Mesothelial cell of epicardium (in vitro differentiated cells): ENCODE results near the gene DCXR. TPM values are rescaled to one million over a fixed set of nuclear protein-coding genes. Genes with fewer than 3 reads are reported as not detected.

Experiments used
- DNase-seq, 2 experiments: peaks; one replicate each; pipeline ENCODE4 v3.0.0; 2021; ENCODE audit warnings: low spot score in 2 of 2; ENCODE audit not compliant: unreplicated experiment in 2 of 2
- H3K27ac Mint-ChIP-seq: 2 replicates; pipeline ENCODE4 v1.8.0; 2021; ENCODE audit warnings: mixed read lengths
- H3K27me3 Mint-ChIP-seq: 2 replicates; pipeline ENCODE4 v1.8.0; 2021; ENCODE audit warnings: low read depth, mixed read lengths
- H3K36me3 Mint-ChIP-seq: 2 replicates; pipeline ENCODE4 v1.8.0; 2021; ENCODE audit warnings: mixed read lengths
- H3K4me1 Mint-ChIP-seq: 2 replicates; pipeline ENCODE4 v1.8.0; 2021; ENCODE audit warnings: mixed read lengths
- H3K4me3 Mint-ChIP-seq: 2 replicates; pipeline ENCODE4 v1.8.0; 2021; ENCODE audit warnings: mild to moderate bottlenecking, moderate library complexity, mixed read lengths
- H3K9me3 Mint-ChIP-seq: 2 replicates; pipeline ENCODE4 v1.8.0; 2021; ENCODE audit warnings: mixed read lengths
- total RNA-seq: library from RNA; stranded (reverse); gene quantifications from 3 replicates; pipeline ENCODE4 v1.2.1, GENCODE V29; 2021
- TF ChIP-seq, protein P1 (sequence below): fragments of 200-600 bp; sonication (generic); IDR thresholded peaks from one replicate; pipeline ENCODE4 v1.5.0; 2021; ENCODE audit warnings: antibody characterized with exemption; ENCODE audit not compliant: unreplicated experiment

DCXR gene
- total RNA-seq, 1 donor from 2014 or later = 77.6 TPM

DNA sequence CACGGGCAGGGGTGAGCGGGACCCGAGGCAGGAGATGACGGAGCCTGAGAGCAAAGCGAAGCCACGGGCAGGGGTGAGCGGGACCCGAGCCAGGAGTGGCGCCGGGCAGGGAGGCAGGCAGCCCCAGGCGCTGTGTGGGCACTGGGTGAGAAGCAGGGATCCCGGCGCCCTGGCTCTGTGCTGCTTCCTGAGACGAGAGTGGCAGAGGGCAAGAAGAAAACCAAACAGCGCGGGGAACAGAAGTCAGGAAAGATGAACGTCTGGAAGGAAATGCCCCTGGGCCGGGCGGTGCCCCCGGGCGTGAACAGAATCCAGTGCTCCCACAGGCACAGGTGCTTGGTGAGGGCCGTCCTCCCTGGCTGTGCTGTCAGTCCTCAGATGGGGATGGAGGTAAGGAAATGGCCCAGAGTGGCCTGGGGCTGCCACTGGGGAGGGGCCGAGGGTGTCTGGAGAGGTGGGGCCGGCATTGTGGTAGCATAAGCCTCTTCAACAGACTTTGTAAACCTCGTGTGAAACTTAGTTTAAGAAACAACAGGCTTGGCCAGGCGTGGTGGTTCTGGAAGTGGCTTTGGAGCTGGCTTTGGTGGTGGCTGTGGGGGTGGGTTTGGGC is 50.2 kb downstream of the DCXR start:
- DNase-seq = no peak
- Mint-ChIP-seq H3K36me3 (peaks cover 22% of the 10 kb centered on the region), H3K4me3 (no peak overlapping the region), H3K27ac (no peak overlapping the region), H3K9me3 (no peaks in the 10 kb centered on the region), H3K27me3 (no peaks in the 10 kb centered on the region), H3K4me1 (peaks cover 16% of the 10 kb centered on the region)
- TF ChIP-seq, protein P1, sequence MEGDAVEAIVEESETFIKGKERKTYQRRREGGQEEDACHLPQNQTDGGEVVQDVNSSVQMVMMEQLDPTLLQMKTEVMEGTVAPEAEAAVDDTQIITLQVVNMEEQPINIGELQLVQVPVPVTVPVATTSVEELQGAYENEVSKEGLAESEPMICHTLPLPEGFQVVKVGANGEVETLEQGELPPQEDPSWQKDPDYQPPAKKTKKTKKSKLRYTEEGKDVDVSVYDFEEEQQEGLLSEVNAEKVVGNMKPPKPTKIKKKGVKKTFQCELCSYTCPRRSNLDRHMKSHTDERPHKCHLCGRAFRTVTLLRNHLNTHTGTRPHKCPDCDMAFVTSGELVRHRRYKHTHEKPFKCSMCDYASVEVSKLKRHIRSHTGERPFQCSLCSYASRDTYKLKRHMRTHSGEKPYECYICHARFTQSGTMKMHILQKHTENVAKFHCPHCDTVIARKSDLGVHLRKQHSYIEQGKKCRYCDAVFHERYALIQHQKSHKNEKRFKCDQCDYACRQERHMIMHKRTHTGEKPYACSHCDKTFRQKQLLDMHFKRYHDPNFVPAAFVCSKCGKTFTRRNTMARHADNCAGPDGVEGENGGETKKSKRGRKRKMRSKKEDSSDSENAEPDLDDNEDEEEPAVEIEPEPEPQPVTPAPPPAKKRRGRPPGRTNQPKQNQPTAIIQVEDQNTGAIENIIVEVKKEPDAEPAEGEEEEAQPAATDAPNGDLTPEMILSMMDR = no peak

DNA sequence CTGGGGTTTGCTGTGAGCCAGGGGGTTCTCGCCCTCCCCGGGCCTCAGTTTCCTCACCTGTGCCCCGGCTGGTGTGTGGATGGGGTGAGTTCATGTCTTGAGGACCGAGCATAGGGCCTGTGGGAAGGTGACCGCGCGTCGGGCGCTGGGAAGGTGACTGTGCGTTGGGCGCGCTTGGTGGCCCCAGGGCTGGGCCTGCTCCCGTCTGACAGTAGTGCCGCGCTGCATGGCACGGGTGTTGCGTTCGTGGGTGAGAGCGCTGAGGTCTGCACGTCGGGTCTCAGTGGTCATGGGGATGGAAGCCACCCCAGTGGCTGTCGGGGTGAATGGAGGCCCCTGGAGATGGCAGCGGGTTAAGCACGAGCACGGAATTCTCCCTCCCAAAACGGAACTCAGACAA is 50.9 kb downstream of the DCXR start:
- no peak for DNase-seq
- Mint-ChIP-seq H3K4me3 (no peak overlapping the region), H3K9me3 (no peaks in the 10 kb centered on the region), H3K36me3 (peaks cover 22% of the 10 kb centered on the region), H3K27ac (no peak overlapping the region), H3K27me3 (no peaks in the 10 kb centered on the region), H3K4me1 (peaks cover 11% of the 10 kb centered on the region)
- TF ChIP-seq, protein P1 = no peak

Other genes starting within 250 kb of the DCXR start
- 0.18 to 0.74 TPM (median 0.66 TPM) in 3 replicates for gene GCGR, start 233.5 kb downstream of the DCXR start, total RNA-seq
- 96.2 to 104 TPM (median 103 TPM) in 3 replicates for gene MCRIP1, start 204.4 kb downstream of the DCXR start, total RNA-seq
- 0.35 TPM in 1 of 3 replicates, not detected in the others for gene PPP1R27, start 202.6 kb downstream of the DCXR start, total RNA-seq
- 405 to 433 TPM (median 421 TPM) in 3 replicates for gene P4HB, start 177.2 kb downstream of the DCXR start, total RNA-seq
- gene ARHGDIA, start 166.4 kb downstream of the DCXR start, total RNA-seq = 258 to 275 TPM (median 268 TPM) in 3 replicates
- 78.5 to 86.1 TPM (median 79.5 TPM) in 3 replicates for gene ALYREF, start 146.1 kb downstream of the DCXR start, total RNA-seq
- 103 to 115 TPM (median 108 TPM) in 3 replicates for gene ANAPC11, start 146.0 kb downstream of the DCXR start, total RNA-seq
- 0.75 to 1.7 TPM (median 1.2 TPM) in 3 replicates for gene NPB, start 135.5 kb downstream of the DCXR start, total RNA-seq
- 16.8 to 20.5 TPM (median 17.5 TPM) in 3 replicates for gene PCYT2, start 126.3 kb downstream of the DCXR start, total RNA-seq
- 18.9 to 22.6 TPM (median 21.3 TPM) in 3 replicates for gene SIRT7, start 119.5 kb downstream of the DCXR start, total RNA-seq
- 23.6 to 25.5 TPM (median 24.1 TPM) in 3 replicates for gene MAFG, start 110.0 kb downstream of the DCXR start, total RNA-seq
- gene PYCR1, start 100.4 kb downstream of the DCXR start, total RNA-seq = 91.0 to 108 TPM (median 102 TPM) in 3 replicates
- not detected in 3 replicates for gene MYADML2, start 90.5 kb downstream of the DCXR start, total RNA-seq
- gene NOTUM, start 76.5 kb downstream of the DCXR start, total RNA-seq = 5.9 to 8.2 TPM (median 6.5 TPM) in 3 replicates
- gene ASPSCR1, start 60.1 kb downstream of the DCXR start, total RNA-seq = 50.5 to 53.0 TPM (median 51.4 TPM) in 3 replicates
- 40.0 to 45.5 TPM (median 40.6 TPM) in 3 replicates for gene CENPX, start 14.8 kb downstream of the DCXR start, total RNA-seq
- gene LRRC45, start 14.4 kb downstream of the DCXR start, total RNA-seq = 16.9 to 18.5 TPM (median 17.9 TPM) in 3 replicates
- 32.6 to 34.6 TPM (median 33.6 TPM) in 3 replicates for gene RAC3, start 6.0 kb downstream of the DCXR start, total RNA-seq
- 53.8 to 57.3 TPM (median 55.6 TPM) in 3 replicates for gene RFNG, start 14.1 kb upstream of the DCXR start, total RNA-seq
- 104 to 113 TPM (median 105 TPM) in 3 replicates for gene GPS1, start 14.2 kb upstream of the DCXR start, total RNA-seq
- gene DUS1L, start 28.1 kb upstream of the DCXR start, total RNA-seq = 87.3 to 94.9 TPM (median 87.9 TPM) in 3 replicates
- gene FASN, start 60.5 kb upstream of the DCXR start, total RNA-seq = 227 to 230 TPM (median 229 TPM) in 3 replicates
- gene CCDC57, start 175.1 kb upstream of the DCXR start, total RNA-seq = 90.4 to 92.1 TPM (median 91.5 TPM) in 3 replicates
- 62.0 to 68.8 TPM (median 67.3 TPM) in 3 replicates for gene SLC16A3, start 191.3 kb upstream of the DCXR start, total RNA-seq
- 202 to 212 TPM (median 204 TPM) in 3 replicates for gene CSNK1D, start 236.0 kb upstream of the DCXR start, total RNA-seq